NCI-H2081 treated with DMSO at 0.1 percent for 48 hours (cell line): ENCODE data around the gene TEX12.
"Not testable (repeated sequence)": the region's sequence is repeated elsewhere in the genome, so short reads cannot be mapped to it uniquely, and the experiment has no call there.

Experiments
- DNase-seq: peaks from one replicate; lab custom pipeline; 2025; lab: John Stamatoyannopoulos, UW

Gene TEX12, protein sequence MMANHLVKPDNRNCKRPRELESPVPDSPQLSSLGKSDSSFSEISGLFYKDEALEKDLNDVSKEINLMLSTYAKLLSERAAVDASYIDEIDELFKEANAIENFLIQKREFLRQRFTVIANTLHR

GRCh38 chr11:112167145-112167544 lies at the start of gene TEX12:
Gene TEX12, plus strand, starts transcription at chr11:112167372. Its CDS starts 1,897 bp downstream, at chr11:112169269.
- no peak for DNase-seq

DNA sequence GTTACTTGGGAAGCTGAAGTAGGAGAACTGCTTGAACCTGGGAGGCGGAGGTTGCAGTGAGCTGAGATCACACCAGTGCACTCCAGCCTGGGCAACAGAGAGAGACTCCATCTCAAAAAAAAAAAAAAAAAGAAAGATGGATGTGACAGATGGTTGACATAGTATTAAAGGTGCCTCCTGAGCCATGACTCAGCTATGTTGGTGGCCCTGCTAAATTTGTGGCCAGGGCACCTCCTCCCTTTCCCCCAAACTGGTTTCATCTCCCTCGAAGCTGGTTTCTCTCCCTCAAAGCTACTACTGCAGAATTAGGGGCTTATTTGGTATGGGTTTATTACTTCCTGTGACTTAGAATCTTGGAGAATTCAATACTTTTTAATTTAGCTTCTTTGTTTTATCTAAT lies 49.0 kb upstream of the TEX12 start:
- no peak for DNase-seq

DNA sequence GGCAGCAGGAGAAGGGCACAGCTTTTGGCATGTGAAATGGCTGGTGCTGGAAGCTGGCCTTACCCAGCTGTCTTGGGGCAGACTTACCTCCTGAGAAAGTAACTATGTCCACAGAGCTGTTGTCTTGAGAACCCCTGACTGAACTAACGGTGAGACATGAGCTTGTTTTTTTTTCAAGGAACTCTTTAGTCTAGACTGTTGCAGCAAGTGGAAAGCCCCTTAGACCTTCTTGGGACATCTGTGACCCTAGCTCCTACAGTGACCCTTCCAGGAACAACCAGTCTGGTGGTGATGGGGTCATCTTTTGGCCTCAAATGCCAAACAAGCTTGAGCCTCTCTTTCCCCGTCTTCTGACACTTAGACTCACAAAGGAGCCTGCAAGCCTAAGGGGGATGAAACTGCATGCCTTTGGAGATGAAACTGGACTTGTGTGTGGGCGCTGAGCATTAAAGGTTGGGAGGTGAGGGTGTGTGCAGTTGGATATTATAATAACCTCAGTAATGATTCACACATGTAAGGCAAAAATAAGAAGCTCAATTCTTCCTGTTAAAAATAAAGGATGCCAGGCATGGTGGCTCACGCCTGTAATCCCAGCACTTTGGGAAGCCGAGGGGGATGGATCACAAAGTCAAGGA lies 45.1 kb upstream of the TEX12 start:
- DNase-seq = no peak

DNA sequence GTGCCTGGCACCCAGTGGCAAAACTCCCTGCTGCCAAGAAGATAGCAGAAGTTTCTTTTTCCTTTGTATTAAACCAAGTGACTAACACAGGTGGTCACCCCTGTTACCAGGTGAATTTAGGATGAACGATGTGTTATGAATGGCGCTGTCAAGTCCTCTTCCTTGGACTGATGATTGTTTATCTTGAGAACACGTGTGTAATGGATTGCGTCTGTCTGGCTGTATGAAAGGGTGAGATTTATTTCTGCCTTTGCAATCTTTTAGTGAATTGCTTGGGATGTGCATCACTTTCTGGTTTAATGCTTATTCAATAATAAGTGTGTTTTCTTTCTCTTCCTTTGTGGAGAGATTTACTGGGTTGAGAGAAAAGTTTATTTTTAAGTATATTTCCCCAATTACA lies 44.0 kb upstream of the TEX12 start:
- no peak for DNase-seq

GRCh38 chr11:112127056-112127455 lies 40.1 kb upstream of the TEX12 start:
- no peak for DNase-seq

DNA sequence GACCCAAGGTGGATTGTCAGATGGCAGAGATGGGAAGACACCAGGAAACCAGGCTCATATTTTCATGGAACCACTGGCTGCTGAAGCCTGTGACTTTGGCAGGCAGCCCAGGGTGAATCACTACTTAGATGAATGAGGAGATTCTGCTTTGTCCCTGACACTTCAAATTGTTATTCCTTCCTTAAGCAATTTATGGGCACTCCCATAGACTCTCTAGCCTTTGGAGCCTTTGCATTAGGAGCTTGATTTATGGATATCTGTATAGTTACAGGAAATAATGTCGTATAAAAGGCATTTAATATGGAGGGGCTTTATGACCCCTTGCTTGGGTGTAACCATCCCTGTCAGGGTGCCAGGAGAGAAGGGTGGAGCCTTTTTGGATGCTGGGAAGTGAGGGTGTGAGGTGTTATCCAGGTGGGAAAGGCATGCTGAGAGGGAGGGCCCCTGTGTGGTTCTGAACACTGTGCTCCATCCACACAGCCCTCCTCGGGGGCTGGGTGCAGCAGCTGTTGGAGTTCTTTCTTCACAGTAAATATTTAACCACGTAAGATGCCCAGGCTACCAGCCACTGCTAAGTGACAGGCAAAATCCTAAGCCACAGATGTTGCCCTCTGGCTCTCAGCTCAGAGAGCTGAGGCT lies 38.6 kb upstream of the TEX12 start:
- peak; percentile 36 for DNase-seq

GRCh38 chr11:112129656-112130055 lies 37.5 kb upstream of the TEX12 start:
- DNase-seq = no peak

GRCh38 chr11:112132737-112133136 lies 34.4 kb upstream of the TEX12 start:
- no peak for DNase-seq

DNA sequence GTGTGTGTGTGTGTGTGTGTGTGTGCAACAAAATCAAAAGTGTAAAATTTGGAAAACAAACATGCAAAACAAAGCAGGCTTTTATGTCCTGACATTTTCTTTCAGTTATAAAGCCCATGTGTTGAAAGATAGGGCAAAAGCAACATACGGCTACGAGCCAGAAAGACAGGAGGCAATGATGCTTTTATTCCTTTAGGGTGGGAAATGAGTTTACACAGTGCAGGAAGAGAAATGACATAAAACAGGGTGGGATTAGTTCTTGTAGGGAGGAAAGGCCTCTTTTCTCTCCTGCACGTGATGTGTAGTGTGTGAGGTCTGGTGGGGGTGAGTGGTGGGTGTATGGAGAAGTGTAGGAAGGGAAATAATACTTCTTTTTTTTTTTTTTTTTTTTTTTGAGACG lies 32.7 kb upstream of the TEX12 start:
- no peak for DNase-seq

- DNase-seq = no peak
Observed at GRCh38 chr11:112143597-112143996, 23.6 kb upstream of the TEX12 start.

GRCh38 chr11:112150517-112150916 lies 16.7 kb upstream of the TEX12 start:
- DNase-seq = no peak

GRCh38 chr11:112156153-112156955 lies 10.8 kb upstream of the TEX12 start:
- no peak for DNase-seq

- no peak for DNase-seq
Observed at GRCh38 chr11:112156956-112157766, 10.0 kb upstream of the TEX12 start.

DNA sequence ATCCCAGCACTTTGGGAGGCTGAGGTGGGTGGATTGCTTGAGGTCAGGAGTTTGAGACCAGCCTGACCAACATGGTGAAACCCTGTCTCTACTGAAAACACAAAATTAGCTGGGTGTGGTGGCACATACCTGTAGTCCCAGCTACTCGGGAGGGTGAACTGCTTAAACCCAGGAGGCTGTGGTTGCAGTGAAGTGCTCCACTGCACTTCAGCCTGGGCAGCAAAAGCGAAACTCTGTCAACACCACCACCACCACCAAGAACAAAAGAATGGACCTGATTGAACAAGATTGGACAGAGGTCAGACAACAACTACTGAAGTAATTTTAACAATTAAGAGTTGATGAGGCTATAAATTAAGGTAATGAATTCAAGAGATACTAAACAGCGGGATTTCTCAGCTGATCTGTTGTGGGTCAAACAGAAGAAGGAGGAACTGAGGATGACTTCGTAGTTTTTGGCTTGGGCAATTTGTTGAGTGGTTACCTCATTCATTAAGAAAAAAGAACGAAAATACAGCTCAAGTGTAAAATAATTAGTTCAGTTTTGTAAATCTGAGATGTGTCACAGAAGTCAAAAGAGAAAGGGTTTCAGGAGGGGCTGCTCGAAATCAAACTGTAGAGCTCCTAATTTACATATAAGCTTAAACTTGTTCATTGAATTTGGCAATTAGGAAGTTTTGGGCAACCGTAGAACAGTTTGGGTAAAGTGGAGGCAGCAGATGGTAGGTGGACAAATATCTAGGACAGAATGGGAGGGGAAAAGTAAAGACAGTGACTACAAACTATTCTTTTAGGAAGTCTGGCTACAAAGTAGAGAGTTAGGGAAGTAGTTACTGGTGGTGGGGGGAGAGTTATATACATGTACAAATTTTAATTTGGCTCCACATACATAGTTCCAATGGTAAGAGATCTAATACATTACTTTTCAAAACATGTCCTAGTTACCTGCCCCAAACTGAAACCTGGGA lies 7.8 kb upstream of the TEX12 start:
- no peak for DNase-seq

DNA sequence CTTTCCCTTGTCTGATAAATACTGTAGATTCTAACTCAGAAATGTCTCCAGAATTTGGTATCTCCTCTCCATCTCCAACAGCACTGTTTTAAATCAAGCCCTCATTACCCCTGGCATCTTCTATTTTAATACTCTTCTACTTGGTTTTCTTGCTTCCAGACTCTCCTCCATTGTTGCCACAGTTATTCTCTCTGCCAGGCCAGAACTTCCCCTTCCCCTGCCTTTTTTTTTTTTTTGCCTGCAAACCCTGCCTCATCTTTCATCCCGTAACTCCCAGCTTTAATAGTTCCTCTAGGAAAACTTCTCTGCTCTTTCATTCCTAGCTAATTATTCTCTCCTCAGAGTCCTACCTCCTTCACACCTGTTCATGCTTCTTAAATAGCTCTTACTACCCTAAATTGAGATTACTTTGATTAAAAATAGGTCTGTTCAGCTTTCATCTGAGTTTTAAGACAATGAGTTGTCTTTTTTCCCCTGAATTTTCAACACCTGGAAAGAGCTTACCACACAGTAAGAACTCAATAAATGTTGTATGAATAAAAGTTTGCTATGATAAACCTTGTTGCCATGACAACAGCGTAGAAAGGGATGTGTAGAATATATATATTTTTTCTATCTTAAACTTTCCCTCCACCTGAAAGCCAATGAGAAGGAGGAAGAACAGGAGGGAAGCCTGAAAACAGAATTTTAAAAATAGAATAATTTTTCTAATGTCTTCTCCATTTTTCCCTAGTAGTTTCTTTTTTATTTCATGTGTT lies 6.9 kb upstream of the TEX12 start:
- no peak for DNase-seq

DNA sequence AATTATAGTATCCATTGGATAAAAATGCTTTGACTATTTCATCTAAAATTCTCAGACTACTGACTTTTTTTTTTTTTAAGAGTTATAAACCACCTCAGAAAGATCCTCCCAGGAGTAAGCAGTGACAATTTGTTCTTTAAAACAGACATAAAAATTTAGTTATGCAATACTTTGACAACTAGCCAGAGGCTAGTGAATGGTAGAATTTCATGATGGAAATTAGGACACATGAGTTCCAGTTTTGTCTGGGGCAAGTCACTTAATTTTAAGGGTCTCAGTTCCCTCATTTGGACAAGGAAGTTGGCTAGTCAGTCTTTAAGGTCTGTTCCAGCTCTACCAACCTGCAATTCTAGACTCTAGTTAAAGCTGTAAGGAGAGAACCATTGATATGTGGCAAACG lies 6.2 kb upstream of the TEX12 start:
- no peak for DNase-seq

- DNase-seq = not testable (repeated sequence)
Observed at GRCh38 chr11:112162200-112162599, 5.0 kb upstream of the TEX12 start.

DNA sequence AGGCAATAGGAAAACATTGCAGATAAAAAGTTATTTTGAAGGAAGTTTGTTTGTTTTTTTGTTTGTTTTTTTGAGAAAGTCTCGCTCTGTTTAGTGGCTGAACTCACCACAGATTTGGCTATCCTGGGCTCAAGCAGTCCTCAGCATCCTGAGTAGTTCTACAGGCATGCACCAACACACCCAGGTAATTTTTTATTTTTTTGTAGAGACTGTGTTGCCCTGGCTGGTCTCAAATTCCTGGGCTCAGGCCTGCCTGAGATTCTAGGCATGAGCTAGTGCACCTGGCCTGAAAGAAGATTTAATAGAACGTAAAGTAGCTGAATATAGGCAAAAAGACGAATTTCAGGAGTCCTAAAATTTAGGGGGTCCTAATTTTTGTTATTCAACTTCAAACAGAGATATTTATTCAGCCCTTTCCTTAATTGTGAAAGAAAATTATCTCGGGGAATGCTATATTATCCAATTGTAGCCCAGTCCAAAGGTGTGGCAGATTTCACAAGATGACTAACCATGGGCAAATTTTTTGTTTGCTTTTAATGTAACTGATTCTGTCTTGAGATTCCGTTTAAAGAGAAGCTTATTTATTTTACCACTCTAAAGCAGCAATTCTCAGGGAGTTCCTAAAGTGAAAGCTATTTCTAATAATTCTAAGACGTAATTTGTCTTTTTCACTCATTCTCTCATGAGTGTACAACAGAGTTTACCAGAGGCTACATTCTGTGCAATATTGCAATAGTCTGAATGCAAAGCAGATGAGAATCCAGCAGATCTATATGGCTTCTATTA lies 4.2 kb upstream of the TEX12 start:
- no peak for DNase-seq
